ENCODE measurements around the gene WIPI1. TPM values are rescaled to one million over a fixed set of nuclear protein-coding genes. Genes with fewer than 3 reads are reported as not detected.

The WIPI1 gene
- total RNA-seq, 1 experiment from 2014 or later, result 0.43 TPM

GRCh38 chr17:68433911-68434508 is 23.3 kb downstream of the WIPI1 start:
- TF ChIP-seq CTCF (conservative IDR thresholded peaks at IDR 0.05; ENCODE audit: low read depth, low read length), result no peak
- TF ChIP-seq EZH2 (IDR thresholded peaks at IDR 0.05; ENCODE audit: borderline replicate concordance, low read depth, low read length, poor library complexity, severe bottlenecking), result no peak
- Histone ChIP-seq H3K9me3 (ENCODE audit: low read depth, low read length, poor library complexity, severe bottlenecking) (no peaks in the 10 kb centered on the region), H3K36me3 (ENCODE audit: insufficient read depth, low read length, poor library complexity, severe bottlenecking) (no peaks in the 10 kb centered on the region), H3K27me3 (replicated peaks; ENCODE audit: insufficient read depth, low read depth, low read length, poor library complexity) (no peaks in the 10 kb centered on the region), H3K27ac (ENCODE audit: low read depth, low read length, poor library complexity, severe bottlenecking) (no peak overlapping the region), H3K4me1 (ENCODE audit: insufficient read depth, low read length, poor library complexity, severe bottlenecking) (no peaks in the 10 kb centered on the region), H3K4me3 (ENCODE audit: low read depth, low read length, poor library complexity, severe bottlenecking) (no peak overlapping the region)
- DNase-seq (ENCODE audit: low spot score), result no peak
- ChIA-PET POLR2A (ENCODE audit: low non-redundant PET) (no interaction called here), CTCF (no interaction called here)
- intact Hi-C loops (cut with micrococcal nuclease; ENCODE audit: unreplicated experiment), result no loop called here
- no TSS peak for BruUV-seq (replicated peaks)

GRCh38 chr17:68433211-68433610 is 24.1 kb downstream of the WIPI1 start:
- ChIA-PET POLR2A (ENCODE audit: low non-redundant PET) (no interaction called here), CTCF (no interaction called here)
- Histone ChIP-seq H3K27me3 (replicated peaks; ENCODE audit: insufficient read depth, low read depth, low read length, poor library complexity) (no peaks in the 10 kb centered on the region), H3K4me3 (ENCODE audit: low read depth, low read length, poor library complexity, severe bottlenecking) (no peak overlapping the region), H3K4me1 (ENCODE audit: insufficient read depth, low read length, poor library complexity, severe bottlenecking) (no peaks in the 10 kb centered on the region), H3K36me3 (ENCODE audit: insufficient read depth, low read length, poor library complexity, severe bottlenecking) (no peaks in the 10 kb centered on the region), H3K27ac (ENCODE audit: low read depth, low read length, poor library complexity, severe bottlenecking) (no peak overlapping the region), H3K9me3 (ENCODE audit: low read depth, low read length, poor library complexity, severe bottlenecking) (no peaks in the 10 kb centered on the region)
- no TSS peak for BruUV-seq (replicated peaks)
- TF ChIP-seq EZH2 (IDR thresholded peaks at IDR 0.05; ENCODE audit: borderline replicate concordance, low read depth, low read length, poor library complexity, severe bottlenecking) (no peak), CTCF (conservative IDR thresholded peaks at IDR 0.05; ENCODE audit: low read depth, low read length) (no peak)
- DNase-seq (ENCODE audit: low spot score), result no peak
- intact Hi-C loops (cut with micrococcal nuclease; ENCODE audit: unreplicated experiment), result no loop called here

- TF ChIP-seq CTCF (conservative IDR thresholded peaks at IDR 0.05; ENCODE audit: low read depth, low read length), result peak; percentile 6; the same call in 1 of the 2 replicates
- no peak for TF ChIP-seq EZH2 (IDR thresholded peaks at IDR 0.05; ENCODE audit: borderline replicate concordance, low read depth, low read length, poor library complexity, severe bottlenecking)
- intact Hi-C loops (cut with micrococcal nuclease; ENCODE audit: unreplicated experiment), result no loop called here
- H3K27ac ChIP-seq (ENCODE audit: low read depth, low read length, poor library complexity, severe bottlenecking), result no peak overlapping the region
- H3K4me3 ChIP-seq (ENCODE audit: low read depth, low read length, poor library complexity, severe bottlenecking), result no peak overlapping the region
- no peaks in the 10 kb centered on the region for H3K36me3 ChIP-seq (ENCODE audit: insufficient read depth, low read length, poor library complexity, severe bottlenecking)
- H3K4me1 ChIP-seq (ENCODE audit: insufficient read depth, low read length, poor library complexity, severe bottlenecking), result no peaks in the 10 kb centered on the region
- H3K27me3 ChIP-seq (replicated peaks; ENCODE audit: insufficient read depth, low read depth, low read length, poor library complexity), result no peaks in the 10 kb centered on the region
- ChIA-PET CTCF (interaction anchor here (0.7 to 1.6 kb wide), 2 partner anchors 80 to 169 kb away, joined by 3 to 6 read pairs; no protein-coding TSS in a partner anchor), POLR2A (ENCODE audit: low non-redundant PET) (no interaction called here)
- DNase-seq (ENCODE audit: low spot score), result no peak
- no peaks in the 10 kb centered on the region for H3K9me3 ChIP-seq (ENCODE audit: low read depth, low read length, poor library complexity, severe bottlenecking)
- BruUV-seq (replicated peaks), result no TSS peak
Measured at GRCh38 chr17:68432086-68432864, 25.0 kb downstream of the WIPI1 start.

All from A673 (cell line).